HepG2 (cell line): ENCODE data around the gene PGP. TPM values are rescaled to one million over a fixed set of nuclear protein-coding genes. Genes with fewer than 3 reads are reported as not detected.
A peak's percentile ranks its signal among the peaks of the same experiment; 100 is the strongest.

ENCODE experiments used
- ELF4 ChIP-seq: sonication (generic); formaldehyde crosslinking; IDR thresholded peaks from 2 replicates; pipeline ENCODE4 v1.5.0; 2020; ENCODE audit warnings: missing genetic modification reagents, mild to moderate bottlenecking, moderate library complexity, borderline replicate concordance
- GFI1 ChIP-seq: sonication (generic); formaldehyde crosslinking; IDR thresholded peaks from 2 replicates; pipeline ENCODE4 v1.5.0; 2020; ENCODE audit warnings: missing genetic modification reagents, mild to moderate bottlenecking, borderline replicate concordance
- HMG20A ChIP-seq: IDR thresholded peaks from 2 replicates; pipeline ENCODE4 v1.6.1; 2016; ENCODE audit warnings: borderline replicate concordance
- KDM6A ChIP-seq: IDR thresholded peaks from 2 replicates; pipeline ENCODE4 v1.6.1; 2016; ENCODE audit warnings: low read depth
- PAWR ChIP-seq: sonication (generic); formaldehyde crosslinking; IDR thresholded peaks from 2 replicates; pipeline ENCODE4 v1.4.0; 2020; ENCODE audit warnings: missing genetic modification reagents, mild to moderate bottlenecking, borderline replicate concordance
- RAD21 ChIP-seq: fragments of 450-650 bp; formaldehyde crosslinking; IDR thresholded peaks from 2 replicates; pipeline ENCODE4 v1.5.0; 2020; ENCODE audit warnings: mild to moderate bottlenecking
- RFXAP ChIP-seq: sonication (generic); formaldehyde crosslinking; IDR thresholded peaks from 2 replicates; pipeline ENCODE4 v1.4.0; 2020; ENCODE audit warnings: missing genetic modification reagents, borderline replicate concordance
- ZIK1 ChIP-seq: sonication (generic); formaldehyde crosslinking; IDR thresholded peaks from 2 replicates; pipeline ENCODE4 v1.5.0; 2020; ENCODE audit warnings: mild to moderate bottlenecking, low read depth, missing genetic modification reagents, borderline replicate concordance
- ZNF235 ChIP-seq: sonication (generic); formaldehyde crosslinking; IDR thresholded peaks from 2 replicates; pipeline ENCODE4 v1.8.1; 2023; ENCODE audit warnings: mild to moderate bottlenecking, missing genetic modification reagents, borderline replicate concordance
- ZNF878 ChIP-seq: sonication (generic); formaldehyde crosslinking; IDR thresholded peaks from 2 replicates; pipeline ENCODE4 v1.8.1; 2023; ENCODE audit warnings: mild to moderate bottlenecking, missing genetic modification reagents, moderate library complexity
- polyA plus RNA-seq, 8 experiments: library from polyadenylated mRNA; depleted of rRNA in 3 of 8; stranded (reverse) in 7 of 8; unstranded in 1 of 8; fragments of >200 nt; fragmentation: Illumina TruSeq in 4 of 8; extraction: Trizol in 4 of 8; gene quantifications; 2 replicates each; pipeline versions ENCODE4 v1.2.1 to v1.2.3, GENCODE V29; 2011 to 2016; ENCODE audit warnings: low read depth in 4 of 8, missing spikeins in 1 of 8, mixed read lengths in 1 of 8; ENCODE audit not compliant: insufficient read depth in 1 of 8
- total RNA-seq, 5 experiments: library from RNA; depleted of rRNA; stranded (reverse); fragments of >200 nt; fragmentation: Illumina TruSeq; extraction: Trizol; gene quantifications; 2 replicates each; pipeline ENCODE4 v1.2.3, GENCODE V29; 2016; ENCODE audit warnings: low read depth in 1 of 5
- TF ChIP-seq, protein P1 (sequence below): sonication (generic); formaldehyde crosslinking; conservative IDR thresholded peaks from 2 replicates; pipeline ENCODE4 v1.4.0; 2020; ENCODE audit warnings: mild to moderate bottlenecking, missing genetic modification reagents, moderate library complexity
- TF ChIP-seq, protein P2 (sequence below): IDR thresholded peaks from 2 replicates; pipeline ENCODE4 v1.6.1; 2016; ENCODE audit warnings: missing genetic modification reagents, missing compliant biosample characterization
- TF ChIP-seq, protein P3 (sequence below), 2 experiments: IDR thresholded peaks; 2 replicates each; pipeline ENCODE4 v1.6.1; 2011 to 2012; ENCODE audit warnings: low read length in 2 of 2, borderline replicate concordance in 1 of 2, low read depth in 1 of 2, mild to moderate bottlenecking in 1 of 2, moderate library complexity in 1 of 2
- TF ChIP-seq, protein P4 (sequence below): sonication (generic); formaldehyde crosslinking; IDR thresholded peaks from 2 replicates; pipeline ENCODE4 v1.4.0; 2020; ENCODE audit warnings: mild to moderate bottlenecking, low read depth, missing genetic modification reagents
- TF ChIP-seq, protein P5 (sequence below): sonication (generic); formaldehyde crosslinking; IDR thresholded peaks from 2 replicates; pipeline ENCODE4 v1.4.0; 2020; ENCODE audit warnings: missing genetic modification reagents, borderline replicate concordance

PGP gene
- total and polyA plus RNA-seq, 2 of the 13 experiments (the other 11 are each of a cell fraction or from before 2014, with no cell fraction given), result 7.3 to 18.3 TPM

DNA sequence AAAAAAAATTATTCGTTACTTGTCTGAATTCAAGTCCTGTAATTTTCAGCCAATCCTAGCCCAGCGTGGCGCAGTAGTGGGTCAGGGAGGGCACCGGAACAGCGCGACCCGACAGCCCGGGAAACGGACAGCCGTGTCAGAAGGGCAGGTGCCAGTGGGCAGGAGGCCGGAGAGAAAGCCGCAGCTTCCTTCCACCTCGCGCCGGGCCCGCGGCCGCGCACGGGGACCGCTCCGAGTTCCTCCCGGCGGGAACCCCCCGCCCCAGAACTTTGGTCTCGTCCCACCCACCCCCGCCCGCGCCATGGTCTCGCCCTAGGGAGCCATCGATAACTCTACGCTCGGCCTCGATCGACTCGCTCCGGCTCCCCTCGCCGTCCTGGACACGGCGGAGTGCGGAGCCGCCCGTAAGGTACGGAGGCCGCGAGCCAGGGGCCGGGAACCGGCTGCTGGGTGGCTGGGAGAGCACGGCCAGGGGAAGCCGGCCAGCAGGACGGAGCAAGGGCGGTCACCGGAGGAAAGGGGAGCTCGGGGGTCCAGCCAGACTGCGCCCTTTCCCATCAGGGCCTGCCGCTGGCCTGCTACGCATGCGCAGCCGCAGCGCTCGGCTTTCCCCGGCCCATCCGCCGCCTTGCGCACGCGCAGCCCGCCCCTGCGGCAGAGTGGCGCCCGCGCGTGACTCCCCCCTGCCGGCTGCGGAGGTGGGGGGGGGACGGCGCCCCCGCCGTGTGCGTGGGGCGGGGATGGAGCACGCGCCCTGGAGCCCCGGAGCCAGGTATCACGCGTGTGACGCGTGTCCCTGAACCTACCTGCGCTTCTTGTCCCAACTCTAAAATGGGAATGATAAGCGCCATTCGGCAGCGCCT is 9.3 kb downstream of the PGP start, which contains the start of gene MLST8 (continued):
- TF ChIP-seq RAD21 (CRISPR knock-in tag) (no peak), HMG20A (no peak), GFI1 (CRISPR knock-in tag) (peak; percentile 59; the same call in 1 of the 2 replicates), ZIK1 (CRISPR knock-in tag) (no peak; the same call in 1 of the 2 replicates), ZNF878 (CRISPR knock-in tag) (no peak), ELF4 (no peak), RFXAP (CRISPR knock-in tag) (no peak; the same call in 1 of the 2 replicates), PAWR (no peak), ZNF235 (peak; percentile 93; the same call in 1 of the 2 replicates), KDM6A (no peak)
- TF ChIP-seq, protein P1, sequence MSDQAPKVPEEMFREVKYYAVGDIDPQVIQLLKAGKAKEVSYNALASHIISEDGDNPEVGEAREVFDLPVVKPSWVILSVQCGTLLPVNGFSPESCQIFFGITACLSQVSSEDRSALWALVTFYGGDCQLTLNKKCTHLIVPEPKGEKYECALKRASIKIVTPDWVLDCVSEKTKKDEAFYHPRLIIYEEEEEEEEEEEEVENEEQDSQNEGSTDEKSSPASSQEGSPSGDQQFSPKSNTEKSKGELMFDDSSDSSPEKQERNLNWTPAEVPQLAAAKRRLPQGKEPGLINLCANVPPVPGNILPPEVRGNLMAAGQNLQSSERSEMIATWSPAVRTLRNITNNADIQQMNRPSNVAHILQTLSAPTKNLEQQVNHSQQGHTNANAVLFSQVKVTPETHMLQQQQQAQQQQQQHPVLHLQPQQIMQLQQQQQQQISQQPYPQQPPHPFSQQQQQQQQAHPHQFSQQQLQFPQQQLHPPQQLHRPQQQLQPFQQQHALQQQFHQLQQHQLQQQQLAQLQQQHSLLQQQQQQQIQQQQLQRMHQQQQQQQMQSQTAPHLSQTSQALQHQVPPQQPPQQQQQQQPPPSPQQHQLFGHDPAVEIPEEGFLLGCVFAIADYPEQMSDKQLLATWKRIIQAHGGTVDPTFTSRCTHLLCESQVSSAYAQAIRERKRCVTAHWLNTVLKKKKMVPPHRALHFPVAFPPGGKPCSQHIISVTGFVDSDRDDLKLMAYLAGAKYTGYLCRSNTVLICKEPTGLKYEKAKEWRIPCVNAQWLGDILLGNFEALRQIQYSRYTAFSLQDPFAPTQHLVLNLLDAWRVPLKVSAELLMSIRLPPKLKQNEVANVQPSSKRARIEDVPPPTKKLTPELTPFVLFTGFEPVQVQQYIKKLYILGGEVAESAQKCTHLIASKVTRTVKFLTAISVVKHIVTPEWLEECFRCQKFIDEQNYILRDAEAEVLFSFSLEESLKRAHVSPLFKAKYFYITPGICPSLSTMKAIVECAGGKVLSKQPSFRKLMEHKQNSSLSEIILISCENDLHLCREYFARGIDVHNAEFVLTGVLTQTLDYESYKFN, result no peak
- TF ChIP-seq, protein P2, sequence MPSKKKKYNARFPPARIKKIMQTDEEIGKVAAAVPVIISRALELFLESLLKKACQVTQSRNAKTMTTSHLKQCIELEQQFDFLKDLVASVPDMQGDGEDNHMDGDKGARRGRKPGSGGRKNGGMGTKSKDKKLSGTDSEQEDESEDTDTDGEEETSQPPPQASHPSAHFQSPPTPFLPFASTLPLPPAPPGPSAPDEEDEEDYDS (CRISPR knock-in tag), result no peak
- TF ChIP-seq, protein P3, sequence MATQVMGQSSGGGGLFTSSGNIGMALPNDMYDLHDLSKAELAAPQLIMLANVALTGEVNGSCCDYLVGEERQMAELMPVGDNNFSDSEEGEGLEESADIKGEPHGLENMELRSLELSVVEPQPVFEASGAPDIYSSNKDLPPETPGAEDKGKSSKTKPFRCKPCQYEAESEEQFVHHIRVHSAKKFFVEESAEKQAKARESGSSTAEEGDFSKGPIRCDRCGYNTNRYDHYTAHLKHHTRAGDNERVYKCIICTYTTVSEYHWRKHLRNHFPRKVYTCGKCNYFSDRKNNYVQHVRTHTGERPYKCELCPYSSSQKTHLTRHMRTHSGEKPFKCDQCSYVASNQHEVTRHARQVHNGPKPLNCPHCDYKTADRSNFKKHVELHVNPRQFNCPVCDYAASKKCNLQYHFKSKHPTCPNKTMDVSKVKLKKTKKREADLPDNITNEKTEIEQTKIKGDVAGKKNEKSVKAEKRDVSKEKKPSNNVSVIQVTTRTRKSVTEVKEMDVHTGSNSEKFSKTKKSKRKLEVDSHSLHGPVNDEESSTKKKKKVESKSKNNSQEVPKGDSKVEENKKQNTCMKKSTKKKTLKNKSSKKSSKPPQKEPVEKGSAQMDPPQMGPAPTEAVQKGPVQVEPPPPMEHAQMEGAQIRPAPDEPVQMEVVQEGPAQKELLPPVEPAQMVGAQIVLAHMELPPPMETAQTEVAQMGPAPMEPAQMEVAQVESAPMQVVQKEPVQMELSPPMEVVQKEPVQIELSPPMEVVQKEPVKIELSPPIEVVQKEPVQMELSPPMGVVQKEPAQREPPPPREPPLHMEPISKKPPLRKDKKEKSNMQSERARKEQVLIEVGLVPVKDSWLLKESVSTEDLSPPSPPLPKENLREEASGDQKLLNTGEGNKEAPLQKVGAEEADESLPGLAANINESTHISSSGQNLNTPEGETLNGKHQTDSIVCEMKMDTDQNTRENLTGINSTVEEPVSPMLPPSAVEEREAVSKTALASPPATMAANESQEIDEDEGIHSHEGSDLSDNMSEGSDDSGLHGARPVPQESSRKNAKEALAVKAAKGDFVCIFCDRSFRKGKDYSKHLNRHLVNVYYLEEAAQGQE (IDR thresholded peaks at IDR 0.05; ENCODE audit: borderline replicate concordance in 1 of 2, low read depth in 1 of 2, low read length in 2 of 2), result peak in 1 of 2 experiments; percentile 61; a peak in 1 of 4 replicates
- TF ChIP-seq, protein P4, sequence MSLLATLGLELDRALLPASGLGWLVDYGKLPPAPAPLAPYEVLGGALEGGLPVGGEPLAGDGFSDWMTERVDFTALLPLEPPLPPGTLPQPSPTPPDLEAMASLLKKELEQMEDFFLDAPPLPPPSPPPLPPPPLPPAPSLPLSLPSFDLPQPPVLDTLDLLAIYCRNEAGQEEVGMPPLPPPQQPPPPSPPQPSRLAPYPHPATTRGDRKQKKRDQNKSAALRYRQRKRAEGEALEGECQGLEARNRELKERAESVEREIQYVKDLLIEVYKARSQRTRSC, result no peak
- TF ChIP-seq, protein P5, sequence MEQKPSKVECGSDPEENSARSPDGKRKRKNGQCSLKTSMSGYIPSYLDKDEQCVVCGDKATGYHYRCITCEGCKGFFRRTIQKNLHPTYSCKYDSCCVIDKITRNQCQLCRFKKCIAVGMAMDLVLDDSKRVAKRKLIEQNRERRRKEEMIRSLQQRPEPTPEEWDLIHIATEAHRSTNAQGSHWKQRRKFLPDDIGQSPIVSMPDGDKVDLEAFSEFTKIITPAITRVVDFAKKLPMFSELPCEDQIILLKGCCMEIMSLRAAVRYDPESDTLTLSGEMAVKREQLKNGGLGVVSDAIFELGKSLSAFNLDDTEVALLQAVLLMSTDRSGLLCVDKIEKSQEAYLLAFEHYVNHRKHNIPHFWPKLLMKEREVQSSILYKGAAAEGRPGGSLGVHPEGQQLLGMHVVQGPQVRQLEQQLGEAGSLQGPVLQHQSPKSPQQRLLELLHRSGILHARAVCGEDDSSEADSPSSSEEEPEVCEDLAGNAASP (CRISPR knock-in tag), result peak; percentile 16; the same call in 1 of the 2 replicates
